ENCODE measurements around the gene BBS10. TPM values are rescaled to one million over a fixed set of nuclear protein-coding genes. Genes with fewer than 3 reads are reported as not detected.

BBS10 gene
- total RNA-seq, result 9.1 and 20.5 TPM in 2 replicates

DNA sequence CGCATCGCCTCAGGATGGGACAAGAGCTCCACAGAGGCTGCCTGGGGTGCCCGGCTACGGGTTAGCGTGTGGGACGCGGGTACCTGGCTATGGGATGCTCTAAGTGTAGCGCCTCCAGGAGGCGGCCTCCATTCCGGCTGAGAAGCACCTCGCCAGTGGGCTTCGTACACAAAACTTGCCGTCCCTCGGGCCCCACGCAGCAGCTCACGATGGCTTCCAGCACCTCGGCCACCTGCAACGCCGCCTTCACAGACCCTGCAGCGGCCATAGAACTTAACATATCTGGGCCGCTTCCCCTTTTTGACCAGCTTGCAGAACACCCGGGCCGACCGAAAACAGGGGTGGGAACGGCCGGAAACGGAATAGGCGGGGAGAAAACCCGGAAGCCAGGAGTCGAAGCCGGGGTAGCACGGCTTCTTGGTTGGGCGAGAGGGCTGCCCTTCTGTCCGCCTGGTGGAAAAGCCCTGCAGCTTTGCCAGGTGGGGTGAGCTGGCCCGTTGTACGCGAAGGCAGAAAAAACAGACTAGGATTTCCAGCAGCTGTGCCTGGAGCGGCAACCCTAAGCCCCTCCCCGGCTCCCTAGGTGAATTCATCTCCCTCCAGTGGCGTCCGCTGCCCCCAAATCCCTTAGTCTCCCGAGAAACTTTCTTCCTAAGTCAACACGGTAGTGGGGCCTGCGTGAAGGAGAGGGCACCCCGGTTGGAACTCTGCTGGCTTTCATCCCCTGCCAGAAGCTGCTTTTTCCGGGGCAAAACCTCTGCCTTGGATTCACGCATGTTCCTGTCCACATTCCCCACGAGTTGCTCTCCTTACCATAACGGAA is at the start of gene BBS10:
BBS10 (minus strand) TSS at position 337 of the 823 bp plus-strand sequence; CDS start at position 280, 57 bp downstream.

Other genes starting within 250 kb of the BBS10 start
- 34.0 and 36.7 TPM in 2 replicates for gene OSBPL8, start 211.4 kb upstream of the BBS10 start, total RNA-seq